Liver (tissue), 3 donors: ENCODE data around the gene MRPL44.

ENCODE experiments used
- EGR1 ChIP-seq, 2 donors: IDR thresholded peaks; 2 replicates each; pipeline ENCODE4 v1.6.1; 2016 to 2018; ENCODE audit warnings: antibody characterized with exemption in 2 of 2, low read depth in 2 of 2
- JUND ChIP-seq, 2 donors: IDR thresholded peaks; 2 replicates each; pipeline ENCODE4 v1.6.1; 2016; ENCODE audit warnings: antibody characterized with exemption in 2 of 2
- SP1 ChIP-seq: IDR thresholded peaks from 2 replicates; pipeline ENCODE4 v1.6.1; 2018; ENCODE audit warnings: antibody characterized with exemption, mild to moderate bottlenecking
- TF ChIP-seq, protein P1 (sequence below): fragments of 150-350 bp; IDR thresholded peaks from 2 replicates; pipeline ENCODE4 v1.5.1; 2017; ENCODE audit warnings: improper control_type of control experiment, low read depth, low read length; ENCODE audit not compliant: missing input control
- TF ChIP-seq, protein P2 (sequence below): IDR thresholded peaks from 2 replicates; pipeline ENCODE4 v1.6.1; 2016; ENCODE audit warnings: antibody characterized with exemption
- TF ChIP-seq, protein P3 (sequence below): IDR thresholded peaks from 2 replicates; pipeline ENCODE4 v1.6.1; 2016; ENCODE audit warnings: antibody characterized with exemption, mild to moderate bottlenecking
- donor health status: healthy.
- donor health status: healthy.

DNA sequence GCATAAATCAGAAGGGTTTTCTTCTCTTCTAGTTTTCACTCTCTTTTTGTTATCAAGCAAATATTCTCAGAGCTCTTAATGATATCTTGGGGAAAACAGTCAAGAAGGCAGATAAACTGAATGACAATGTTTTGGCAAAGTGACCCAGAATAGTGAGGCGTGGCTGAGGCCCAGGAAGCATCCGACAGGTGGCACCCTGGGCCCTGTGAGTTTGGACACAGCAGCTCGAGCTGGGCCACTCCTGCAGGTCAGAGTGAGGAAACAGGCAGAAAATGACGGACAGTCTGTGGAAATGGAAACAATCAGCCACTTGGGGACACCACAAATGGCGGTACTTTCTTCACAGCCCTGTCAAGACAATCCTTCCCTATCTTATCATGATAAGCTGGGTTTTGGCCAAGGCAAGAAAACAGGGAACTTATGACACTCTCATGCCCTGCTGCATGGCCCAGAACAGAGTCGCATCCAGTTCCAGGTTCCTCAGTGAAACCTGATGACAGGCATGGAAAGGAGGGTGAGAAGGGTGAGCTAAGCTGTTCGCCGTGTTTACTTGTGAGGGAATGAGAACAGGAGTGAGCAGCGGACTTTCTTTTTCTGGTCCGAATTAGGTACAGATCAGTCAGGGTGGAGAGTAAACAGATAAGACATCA is 32.1 kb downstream of the MRPL44 start:
- TF ChIP-seq, protein P1, sequence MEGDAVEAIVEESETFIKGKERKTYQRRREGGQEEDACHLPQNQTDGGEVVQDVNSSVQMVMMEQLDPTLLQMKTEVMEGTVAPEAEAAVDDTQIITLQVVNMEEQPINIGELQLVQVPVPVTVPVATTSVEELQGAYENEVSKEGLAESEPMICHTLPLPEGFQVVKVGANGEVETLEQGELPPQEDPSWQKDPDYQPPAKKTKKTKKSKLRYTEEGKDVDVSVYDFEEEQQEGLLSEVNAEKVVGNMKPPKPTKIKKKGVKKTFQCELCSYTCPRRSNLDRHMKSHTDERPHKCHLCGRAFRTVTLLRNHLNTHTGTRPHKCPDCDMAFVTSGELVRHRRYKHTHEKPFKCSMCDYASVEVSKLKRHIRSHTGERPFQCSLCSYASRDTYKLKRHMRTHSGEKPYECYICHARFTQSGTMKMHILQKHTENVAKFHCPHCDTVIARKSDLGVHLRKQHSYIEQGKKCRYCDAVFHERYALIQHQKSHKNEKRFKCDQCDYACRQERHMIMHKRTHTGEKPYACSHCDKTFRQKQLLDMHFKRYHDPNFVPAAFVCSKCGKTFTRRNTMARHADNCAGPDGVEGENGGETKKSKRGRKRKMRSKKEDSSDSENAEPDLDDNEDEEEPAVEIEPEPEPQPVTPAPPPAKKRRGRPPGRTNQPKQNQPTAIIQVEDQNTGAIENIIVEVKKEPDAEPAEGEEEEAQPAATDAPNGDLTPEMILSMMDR: peak; percentile 8
- TF ChIP-seq, protein P2, sequence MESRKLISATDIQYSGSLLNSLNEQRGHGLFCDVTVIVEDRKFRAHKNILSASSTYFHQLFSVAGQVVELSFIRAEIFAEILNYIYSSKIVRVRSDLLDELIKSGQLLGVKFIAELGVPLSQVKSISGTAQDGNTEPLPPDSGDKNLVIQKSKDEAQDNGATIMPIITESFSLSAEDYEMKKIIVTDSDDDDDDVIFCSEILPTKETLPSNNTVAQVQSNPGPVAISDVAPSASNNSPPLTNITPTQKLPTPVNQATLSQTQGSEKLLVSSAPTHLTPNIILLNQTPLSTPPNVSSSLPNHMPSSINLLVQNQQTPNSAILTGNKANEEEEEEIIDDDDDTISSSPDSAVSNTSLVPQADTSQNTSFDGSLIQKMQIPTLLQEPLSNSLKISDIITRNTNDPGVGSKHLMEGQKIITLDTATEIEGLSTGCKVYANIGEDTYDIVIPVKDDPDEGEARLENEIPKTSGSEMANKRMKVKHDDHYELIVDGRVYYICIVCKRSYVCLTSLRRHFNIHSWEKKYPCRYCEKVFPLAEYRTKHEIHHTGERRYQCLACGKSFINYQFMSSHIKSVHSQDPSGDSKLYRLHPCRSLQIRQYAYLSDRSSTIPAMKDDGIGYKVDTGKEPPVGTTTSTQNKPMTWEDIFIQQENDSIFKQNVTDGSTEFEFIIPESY: no peak
- TF ChIP-seq, protein P3, sequence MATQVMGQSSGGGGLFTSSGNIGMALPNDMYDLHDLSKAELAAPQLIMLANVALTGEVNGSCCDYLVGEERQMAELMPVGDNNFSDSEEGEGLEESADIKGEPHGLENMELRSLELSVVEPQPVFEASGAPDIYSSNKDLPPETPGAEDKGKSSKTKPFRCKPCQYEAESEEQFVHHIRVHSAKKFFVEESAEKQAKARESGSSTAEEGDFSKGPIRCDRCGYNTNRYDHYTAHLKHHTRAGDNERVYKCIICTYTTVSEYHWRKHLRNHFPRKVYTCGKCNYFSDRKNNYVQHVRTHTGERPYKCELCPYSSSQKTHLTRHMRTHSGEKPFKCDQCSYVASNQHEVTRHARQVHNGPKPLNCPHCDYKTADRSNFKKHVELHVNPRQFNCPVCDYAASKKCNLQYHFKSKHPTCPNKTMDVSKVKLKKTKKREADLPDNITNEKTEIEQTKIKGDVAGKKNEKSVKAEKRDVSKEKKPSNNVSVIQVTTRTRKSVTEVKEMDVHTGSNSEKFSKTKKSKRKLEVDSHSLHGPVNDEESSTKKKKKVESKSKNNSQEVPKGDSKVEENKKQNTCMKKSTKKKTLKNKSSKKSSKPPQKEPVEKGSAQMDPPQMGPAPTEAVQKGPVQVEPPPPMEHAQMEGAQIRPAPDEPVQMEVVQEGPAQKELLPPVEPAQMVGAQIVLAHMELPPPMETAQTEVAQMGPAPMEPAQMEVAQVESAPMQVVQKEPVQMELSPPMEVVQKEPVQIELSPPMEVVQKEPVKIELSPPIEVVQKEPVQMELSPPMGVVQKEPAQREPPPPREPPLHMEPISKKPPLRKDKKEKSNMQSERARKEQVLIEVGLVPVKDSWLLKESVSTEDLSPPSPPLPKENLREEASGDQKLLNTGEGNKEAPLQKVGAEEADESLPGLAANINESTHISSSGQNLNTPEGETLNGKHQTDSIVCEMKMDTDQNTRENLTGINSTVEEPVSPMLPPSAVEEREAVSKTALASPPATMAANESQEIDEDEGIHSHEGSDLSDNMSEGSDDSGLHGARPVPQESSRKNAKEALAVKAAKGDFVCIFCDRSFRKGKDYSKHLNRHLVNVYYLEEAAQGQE: no peak
- TF ChIP-seq SP1 (no peak), EGR1 (IDR thresholded peaks at IDR 0.05; ENCODE audit: low read depth in 2 of 2) (no peak), JUND (IDR thresholded peaks at IDR 0.05) (no peak)
